ENCODE measurements around the gene CASD1. TPM values are rescaled to one million over a fixed set of nuclear protein-coding genes. Genes with fewer than 3 reads are reported as not detected.

CASD1 gene
- total and polyA plus RNA-seq, 8 donors, result 24.2 to 72.2 (median 59.6) TPM

- intact Hi-C loops (cut with DNase I), result no loop called here
- Histone ChIP-seq H3K9me3 (no peaks in the 10 kb centered on the region), H3K27me3 (no peaks in the 10 kb centered on the region), H3K4me3 (peak overlapping the region in 1 of 2 donors; percentile 82), H3K27ac (peak overlapping the region; percentile 91 to 95), H3K4me1 (peaks cover 4 to 40% of the 10 kb centered on the region in 2 donors), H3K36me3 (no peaks in the 10 kb centered on the region)
- peak; percentile 54 for ATAC-seq
- DNase-seq, result peak in 1 of 4 donors; percentile 27
- TF ChIP-seq CTCF (IDR thresholded peaks at IDR 0.05), result no peak
Measured at GRCh38 chr7:94511718-94512117, 2.1 kb downstream of the CASD1 start.

GRCh38 chr7:94512735-94513564 is 3.3 kb downstream of the CASD1 start:
- ATAC-seq (no peak), DNase-seq (no peak)
- Histone ChIP-seq H3K36me3 (no peaks in the 10 kb centered on the region), H3K4me3 (no peak overlapping the region), H3K9me3 (no peaks in the 10 kb centered on the region), H3K4me1 (peaks cover 4 to 40% of the 10 kb centered on the region in 2 donors), H3K27ac (peak overlapping the region; percentile 82 to 91), H3K27me3 (no peaks in the 10 kb centered on the region)
- TF ChIP-seq CTCF (IDR thresholded peaks at IDR 0.05), result no peak
- intact Hi-C loops (cut with DNase I), result no loop called here

- TF ChIP-seq CTCF (IDR thresholded peaks at IDR 0.05), result no peak
- no peak for ATAC-seq
- Histone ChIP-seq H3K27me3 (no peaks in the 10 kb centered on the region), H3K36me3 (no peaks in the 10 kb centered on the region), H3K4me1 (peaks cover 4 to 39% of the 10 kb centered on the region in 2 donors), H3K9me3 (no peaks in the 10 kb centered on the region), H3K4me3 (no peak overlapping the region), H3K27ac (peak overlapping the region; percentile 50 to 91)
- DNase-seq, result no peak
- intact Hi-C loops (cut with DNase I), result no loop called here
Measured at GRCh38 chr7:94513565-94513860, 3.9 kb downstream of the CASD1 start.

- Histone ChIP-seq H3K27ac (peak overlapping the region in 1 of 2 donors; percentile 50), H3K27me3 (no peaks in the 10 kb centered on the region), H3K9me3 (no peaks in the 10 kb centered on the region), H3K4me1 (peaks cover 0 to 31% of the 10 kb centered on the region in 2 donors), H3K36me3 (no peaks in the 10 kb centered on the region), H3K4me3 (no peak overlapping the region)
- DNase-seq (no peak), ATAC-seq (no peak)
- no peak for TF ChIP-seq CTCF (IDR thresholded peaks at IDR 0.05)
- intact Hi-C loops (cut with DNase I), result no loop called here
Measured at GRCh38 chr7:94514140-94514889, 4.7 kb downstream of the CASD1 start.

GRCh38 chr7:94514917-94515316 is 5.3 kb downstream of the CASD1 start:
- Histone ChIP-seq H3K36me3 (no peaks in the 10 kb centered on the region), H3K9me3 (no peaks in the 10 kb centered on the region), H3K27ac (peak overlapping the region in 1 of 2 donors; percentile 50), H3K27me3 (no peaks in the 10 kb centered on the region), H3K4me3 (no peak overlapping the region), H3K4me1 (peaks cover 0 to 29% of the 10 kb centered on the region in 2 donors)
- intact Hi-C loops (cut with DNase I), result no loop called here
- no peak for DNase-seq
- TF ChIP-seq CTCF (IDR thresholded peaks at IDR 0.05), result no peak
- no peak for ATAC-seq
